Measurements from ENCODE around the gene MBTPS2. TPM values are rescaled to one million over a fixed set of nuclear protein-coding genes. Genes with fewer than 3 reads are reported as not detected.

MBTPS2 gene
- total and polyA plus RNA-seq, 4 donors, result 5.6 to 13.5 (median 9.9) TPM

GRCh38 chrX:21821875-21822274 is 17.5 kb upstream of the MBTPS2 start (continued):
- TF ChIP-seq YY1 (IDR thresholded peaks at IDR 0.05), result no peak
- TF ChIP-seq GABPA (IDR thresholded peaks at IDR 0.05 in 1 of 2, conservative IDR thresholded peaks at IDR 0.05 in 1 of 2), result no peak
- no peak for TF ChIP-seq FOXA1 (IDR thresholded peaks at IDR 0.05)
- TF ChIP-seq RAD21 (IDR thresholded peaks at IDR 0.05), result no peak
- TF ChIP-seq RXRA (IDR thresholded peaks at IDR 0.05), result no peak
- TF ChIP-seq NR2F2 (IDR thresholded peaks at IDR 0.05), result no peak

GRCh38 chrX:21831496-21831895 is 7.9 kb upstream of the MBTPS2 start:
- H3K4me1 ChIP-seq (ENCODE audit: control insufficient read depth in 4 of 4, insufficient read depth in 4 of 4, low read length in 3 of 4), result no peaks in the 10 kb centered on the region
- H3K9ac ChIP-seq (ENCODE audit: low read depth in 1 of 2, low read length in 2 of 2), result no peak overlapping the region
- no peaks in the 10 kb centered on the region for H3K27me3 ChIP-seq (ENCODE audit: control insufficient read depth in 4 of 4, insufficient read depth in 4 of 4, low read length in 3 of 4)
- TF ChIP-seq GABPA (IDR thresholded peaks at IDR 0.05 in 1 of 2, conservative IDR thresholded peaks at IDR 0.05 in 1 of 2), result no peak
- TF ChIP-seq YY1 (IDR thresholded peaks at IDR 0.05), result no peak
- TF ChIP-seq JUND (IDR thresholded peaks at IDR 0.05), result no peak
- no peak for TF ChIP-seq HNF4A (conservative IDR thresholded peaks at IDR 0.05)
- no peak for TF ChIP-seq EGR1 (IDR thresholded peaks at IDR 0.05; ENCODE audit: low read depth in 2 of 2)
- TF ChIP-seq REST (IDR thresholded peaks at IDR 0.05), result no peak
- TF ChIP-seq ZBTB33 (IDR thresholded peaks at IDR 0.05), result no peak
- no peak for TF ChIP-seq FOXA1 (IDR thresholded peaks at IDR 0.05)
- no peak for TF ChIP-seq TAF1 (conservative IDR thresholded peaks at IDR 0.05)
- TF ChIP-seq RXRA (IDR thresholded peaks at IDR 0.05), result no peak
- no peak for TF ChIP-seq MAX (IDR thresholded peaks at IDR 0.05)
- no peak for TF ChIP-seq RAD21 (IDR thresholded peaks at IDR 0.05)
- no peak for TF ChIP-seq HNF4G (IDR thresholded peaks at IDR 0.05)
- no peak for TF ChIP-seq NR2F2 (IDR thresholded peaks at IDR 0.05)
- H3K9me3 ChIP-seq (ENCODE audit: control insufficient read depth in 4 of 4, low read length in 3 of 4), result no peaks in the 10 kb centered on the region
- no peaks in the 10 kb centered on the region for H3K36me3 ChIP-seq (ENCODE audit: control insufficient read depth in 4 of 4, insufficient read depth in 3 of 4, low read depth in 1 of 4, low read length in 3 of 4)
- DNase-seq (ENCODE audit: low spot score), result no peak
- H3K4me3 ChIP-seq (ENCODE audit: low read depth in 1 of 3, low read length in 3 of 3), result no peak overlapping the region
- 63% methylated on average over 2 of the region's 2 CpGs for WGBS
- no peak overlapping the region for H3K27ac ChIP-seq (ENCODE audit: low read depth in 1 of 2, low read length in 2 of 2)

- no peak for DNase-seq (ENCODE audit: low spot score)
- H3K27ac ChIP-seq (ENCODE audit: low read depth in 1 of 2, low read length in 2 of 2), result no peak overlapping the region
- H3K4me3 ChIP-seq (ENCODE audit: low read depth in 1 of 3, low read length in 3 of 3), result no peak overlapping the region
- no peaks in the 10 kb centered on the region for H3K9me3 ChIP-seq (ENCODE audit: control insufficient read depth in 4 of 4, low read length in 3 of 4)
- H3K4me1 ChIP-seq (ENCODE audit: control insufficient read depth in 4 of 4, insufficient read depth in 4 of 4, low read length in 3 of 4), result peaks cover 0 to 12% (median 3%) of the 10 kb centered on the region in 4 donors
- no peak overlapping the region for H3K9ac ChIP-seq (ENCODE audit: low read depth in 1 of 2, low read length in 2 of 2)
- 79% methylated on average over 2 of the region's 2 CpGs for WGBS
- TF ChIP-seq YY1 (IDR thresholded peaks at IDR 0.05) (no peak), EGR1 (IDR thresholded peaks at IDR 0.05; ENCODE audit: low read depth in 2 of 2) (no peak), GABPA (IDR thresholded peaks at IDR 0.05 in 1 of 2, conservative IDR thresholded peaks at IDR 0.05 in 1 of 2) (no peak), FOXA2 (IDR thresholded peaks at IDR 0.05) (no peak), MAX (IDR thresholded peaks at IDR 0.05) (no peak), ZBTB33 (IDR thresholded peaks at IDR 0.05) (no peak), FOXA1 (IDR thresholded peaks at IDR 0.05) (no peak), TAF1 (conservative IDR thresholded peaks at IDR 0.05) (no peak)
- H3K36me3 ChIP-seq (ENCODE audit: control insufficient read depth in 4 of 4, insufficient read depth in 3 of 4, low read depth in 1 of 4, low read length in 3 of 4), result no peaks in the 10 kb centered on the region
- H3K27me3 ChIP-seq (ENCODE audit: control insufficient read depth in 4 of 4, insufficient read depth in 4 of 4, low read length in 3 of 4), result no peaks in the 10 kb centered on the region
Observed at GRCh38 chrX:21837056-21837455, 2.4 kb upstream of the MBTPS2 start.

Measured in liver (tissue), 9 donors.